Stimulated activated CD8-positive, alpha-beta memory T cell treated with anti-CD3 and anti-CD28 coated beads, Interleukin-12 subunit alpha, Interleukin-12 subunit beta, amount 100 ng/mL, for 1 hour (primary cell): ENCODE results near the gene PLD1.

Source experiments
- DNase-seq: peaks from one replicate; pipeline ENCODE4 v3.0.0-alpha.2; 2020; ENCODE audit warnings: low read depth

Gene PLD1

GRCh38 chr3:171561596-171562323 lies 248.5 kb downstream of the PLD1 start:
- DNase-seq, result no peak

GRCh38 chr3:171559586-171559985 lies 250.7 kb downstream of the PLD1 start:
- no peak for DNase-seq

- no peak for DNase-seq
Measured at GRCh38 chr3:171558188-171558696, 252.0 kb downstream of the PLD1 start.

GRCh38 chr3:171557173-171557572 lies 253.1 kb downstream of the PLD1 start:
- no peak for DNase-seq

GRCh38 chr3:171556574-171557145 lies 253.6 kb downstream of the PLD1 start:
- DNase-seq, result no peak

- no peak for DNase-seq
Measured at GRCh38 chr3:171556148-171556547, 254.1 kb downstream of the PLD1 start.

GRCh38 chr3:171553086-171553485 lies 257.2 kb downstream of the PLD1 start:
- DNase-seq, result no peak

- no peak for DNase-seq
Measured at GRCh38 chr3:171552531-171552930, 257.8 kb downstream of the PLD1 start.

GRCh38 chr3:171551296-171551695 lies 259.0 kb downstream of the PLD1 start:
- DNase-seq, result no peak
